Astrocyte (in vitro differentiated cells and primary cell): Measurements from ENCODE around the gene AREG. TPM values are rescaled to one million over a fixed set of nuclear protein-coding genes. Genes with fewer than 3 reads are reported as not detected.
A peak's percentile ranks its signal among the peaks of the same experiment; 100 is the strongest.

Experiments used
- DNase-seq: peaks from one replicate; pipeline ENCODE4 v3.0.0-alpha.2; 2010; ENCODE audit warnings: low read depth
- FAIRE-seq: peaks from 2 replicates; lab custom pipeline; 2011; peaks lifted over from hg19 to GRCh38; lab: Jason Lieb, UNC
- H2AFZ ChIP-seq: 2 replicates; pipeline ENCODE4 v1.6.0; 2012; ENCODE audit warnings: low read depth, low read length, inconsistent platforms
- H3K27ac ChIP-seq: 2 replicates; pipeline ENCODE4 v1.5.1; 2011; ENCODE audit warnings: low read depth, low read length, inconsistent platforms
- H3K27me3 ChIP-seq: 2 replicates; pipeline ENCODE4 v1.6.0; 2011; ENCODE audit warnings: low read length, inconsistent platforms; ENCODE audit not compliant: insufficient read depth
- H3K36me3 ChIP-seq: 2 replicates; pipeline ENCODE4 v1.5.1; 2011; ENCODE audit warnings: low read length, inconsistent platforms; ENCODE audit not compliant: insufficient read depth
- H3K4me1 ChIP-seq: 2 replicates; pipeline ENCODE4 v1.5.1; 2011; ENCODE audit warnings: low read length, inconsistent platforms; ENCODE audit not compliant: insufficient read depth
- H3K4me2 ChIP-seq: 2 replicates; pipeline ENCODE4 v1.6.0; 2012; ENCODE audit warnings: low read length, inconsistent platforms
- H3K4me3 ChIP-seq: 2 replicates; pipeline ENCODE4 v1.5.1; 2011; ENCODE audit warnings: low read depth, mild to moderate bottlenecking, low read length, inconsistent platforms; ENCODE audit not compliant: insufficient read depth
- H3K79me2 ChIP-seq: 2 replicates; pipeline ENCODE4 v1.6.0; 2012; ENCODE audit warnings: mild to moderate bottlenecking, low read length, inconsistent platforms; ENCODE audit not compliant: insufficient read depth
- H3K9ac ChIP-seq: 2 replicates; pipeline ENCODE4 v1.6.0; 2012; ENCODE audit warnings: mild to moderate bottlenecking, low read length, inconsistent platforms
- H3K9me3 ChIP-seq: 2 replicates; pipeline ENCODE4 v1.5.1; 2012; ENCODE audit warnings: low read depth, mild to moderate bottlenecking, low read length, inconsistent platforms; ENCODE audit not compliant: insufficient read depth
- H4K20me1 ChIP-seq: 2 replicates; pipeline ENCODE4 v1.6.0; 2012; ENCODE audit warnings: low read length, inconsistent platforms; ENCODE audit not compliant: insufficient read depth
- H3K27ac Mint-ChIP-seq: one replicate; pipeline ENCODE4 v1.8.0; 2021; ENCODE audit warnings: mild to moderate bottlenecking, mixed read lengths; ENCODE audit not compliant: unreplicated experiment
- H3K27me3 Mint-ChIP-seq: one replicate; pipeline ENCODE4 v1.8.0; 2021; ENCODE audit warnings: low read depth, mixed read lengths; ENCODE audit not compliant: unreplicated experiment
- H3K36me3 Mint-ChIP-seq: one replicate; pipeline ENCODE4 v1.8.0; 2021; ENCODE audit warnings: low read depth, mixed read lengths; ENCODE audit not compliant: unreplicated experiment
- H3K4me1 Mint-ChIP-seq: one replicate; pipeline ENCODE4 v1.8.0; 2021; ENCODE audit warnings: low read depth, mixed read lengths; ENCODE audit not compliant: unreplicated experiment
- H3K4me3 Mint-ChIP-seq: one replicate; pipeline ENCODE4 v1.8.0; 2021; ENCODE audit warnings: mild to moderate bottlenecking, moderate library complexity, mixed read lengths; ENCODE audit not compliant: unreplicated experiment
- H3K9me3 Mint-ChIP-seq: one replicate; pipeline ENCODE4 v1.8.0; 2021; ENCODE audit warnings: mild to moderate bottlenecking, mixed read lengths; ENCODE audit not compliant: unreplicated experiment
- EZH2 ChIP-seq: IDR thresholded peaks from 2 replicates; pipeline ENCODE4 v1.6.1; 2012; ENCODE audit warnings: mild to moderate bottlenecking, low read length, inconsistent platforms; ENCODE audit not compliant: insufficient read depth
- total RNA-seq: library from RNA; stranded (reverse); gene quantifications from 2 replicates; pipeline ENCODE4 v1.2.1, GENCODE V29; 2021
- TF ChIP-seq, protein P1 (sequence below): IDR thresholded peaks from 2 replicates; pipeline ENCODE4 v1.5.1; 2011; ENCODE audit warnings: low read depth, mild to moderate bottlenecking, inconsistent platforms, low read length, moderate library complexity; ENCODE audit not compliant: insufficient read depth

AREG gene
- total RNA-seq, 1 donor from 2014 or later: 1.5 TPM

DNA sequence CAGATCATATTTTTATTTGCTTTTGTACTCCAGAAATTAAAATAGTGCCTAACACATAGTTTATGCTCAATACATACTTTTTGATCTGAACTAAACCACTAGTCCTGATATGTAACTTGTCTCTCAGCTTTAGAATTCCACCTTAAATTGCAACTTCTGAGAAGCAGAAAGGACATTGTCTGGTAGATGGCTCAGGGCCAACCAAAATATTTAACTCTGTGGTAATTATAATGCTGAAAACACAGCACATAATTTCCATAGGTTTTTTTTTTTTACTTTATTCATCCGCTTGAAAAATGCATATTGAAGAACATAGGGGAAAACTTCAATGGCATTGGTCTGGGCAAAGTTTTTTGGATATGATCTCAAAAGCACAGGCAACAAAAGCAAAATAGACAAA, 59.3 kb downstream of the AREG start:
- no peaks in the 10 kb centered on the region for H3K27me3 ChIP-seq
- H3K79me2 ChIP-seq: no peaks in the 10 kb centered on the region
- no peak for TF ChIP-seq EZH2
- TF ChIP-seq, protein P1, sequence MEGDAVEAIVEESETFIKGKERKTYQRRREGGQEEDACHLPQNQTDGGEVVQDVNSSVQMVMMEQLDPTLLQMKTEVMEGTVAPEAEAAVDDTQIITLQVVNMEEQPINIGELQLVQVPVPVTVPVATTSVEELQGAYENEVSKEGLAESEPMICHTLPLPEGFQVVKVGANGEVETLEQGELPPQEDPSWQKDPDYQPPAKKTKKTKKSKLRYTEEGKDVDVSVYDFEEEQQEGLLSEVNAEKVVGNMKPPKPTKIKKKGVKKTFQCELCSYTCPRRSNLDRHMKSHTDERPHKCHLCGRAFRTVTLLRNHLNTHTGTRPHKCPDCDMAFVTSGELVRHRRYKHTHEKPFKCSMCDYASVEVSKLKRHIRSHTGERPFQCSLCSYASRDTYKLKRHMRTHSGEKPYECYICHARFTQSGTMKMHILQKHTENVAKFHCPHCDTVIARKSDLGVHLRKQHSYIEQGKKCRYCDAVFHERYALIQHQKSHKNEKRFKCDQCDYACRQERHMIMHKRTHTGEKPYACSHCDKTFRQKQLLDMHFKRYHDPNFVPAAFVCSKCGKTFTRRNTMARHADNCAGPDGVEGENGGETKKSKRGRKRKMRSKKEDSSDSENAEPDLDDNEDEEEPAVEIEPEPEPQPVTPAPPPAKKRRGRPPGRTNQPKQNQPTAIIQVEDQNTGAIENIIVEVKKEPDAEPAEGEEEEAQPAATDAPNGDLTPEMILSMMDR: no peak
- H3K9me3 Mint-ChIP-seq: peaks cover 17% of the 10 kb centered on the region
- H3K4me1 Mint-ChIP-seq: peaks cover 44% of the 10 kb centered on the region
- no peak overlapping the region for H3K9ac ChIP-seq
- H2AFZ ChIP-seq: no peak overlapping the region
- H3K4me1 ChIP-seq: peaks cover 36% of the 10 kb centered on the region
- FAIRE-seq (no peak), DNase-seq (peak; percentile 57)
- no peak overlapping the region for H3K4me3 ChIP-seq
- no peaks in the 10 kb centered on the region for H3K36me3 ChIP-seq
- H3K36me3 Mint-ChIP-seq: peaks cover 3% of the 10 kb centered on the region
- no peak overlapping the region for H3K4me3 Mint-ChIP-seq
- H3K9me3 ChIP-seq: no peaks in the 10 kb centered on the region
- no peaks in the 10 kb centered on the region for H3K27me3 Mint-ChIP-seq
- H3K4me2 ChIP-seq: peak overlapping the region; percentile 38
- H4K20me1 ChIP-seq: no peaks in the 10 kb centered on the region
- peak overlapping the region; percentile 49 for H3K27ac ChIP-seq
- no peak overlapping the region for H3K27ac Mint-ChIP-seq

Other genes with a start within 250 kb of the AREG start
- 0.54 and 0.77 TPM in 2 replicates for gene EPGN, start 136.7 kb upstream of the AREG start, total RNA-seq
- gene EREG, start 80.0 kb upstream of the AREG start, total RNA-seq: 0.14 and 0.30 TPM in 2 replicates